HG03432 (cell line): ENCODE data around the gene UNKL.

ENCODE experiments used
- ATAC-seq: cut with Tn5 transposase; IDR thresholded peaks from one replicate; pipeline ENCODE4 v1.9.1; 2021; ENCODE audit warnings: mild to moderate bottlenecking, moderate library complexity; ENCODE audit not compliant: unreplicated experiment

Gene UNKL

GRCh38 chr16:1432388-1433262 lies 18.1 kb upstream of the UNKL start:
- no peak for ATAC-seq

- ATAC-seq, result no peak
Observed at GRCh38 chr16:1431497-1432270, 17.2 kb upstream of the UNKL start.

GRCh38 chr16:1430759-1431496 lies 16.4 kb upstream of the UNKL start, which contains the start of gene PERCC1:
Gene PERCC1 (plus strand): TSS chr16:1431078. CDS start chr16:1432594, 1,516 bp downstream.
- no peak for ATAC-seq

GRCh38 chr16:1430214-1430758 lies 15.8 kb upstream of the UNKL start:
- ATAC-seq, result no peak

GRCh38 chr16:1429631-1430030 lies 15.1 kb upstream of the UNKL start:
- ATAC-seq, result no peak

GRCh38 chr16:1429012-1429411 lies 14.5 kb upstream of the UNKL start:
- ATAC-seq, result no peak

- no peak for ATAC-seq
Observed at GRCh38 chr16:1428511-1428910, 14.0 kb upstream of the UNKL start.

GRCh38 chr16:1427473-1428461 lies 13.3 kb upstream of the UNKL start:
- no peak for ATAC-seq

GRCh38 chr16:1426734-1427471 lies 12.4 kb upstream of the UNKL start:
- no peak for ATAC-seq

- ATAC-seq, result no peak
Observed at GRCh38 chr16:1425616-1426370, 11.3 kb upstream of the UNKL start.

- ATAC-seq, result no peak
Observed at GRCh38 chr16:1424028-1424427, 9.5 kb upstream of the UNKL start.

GRCh38 chr16:1422076-1422475 lies 7.6 kb upstream of the UNKL start:
- ATAC-seq, result no peak

- peak; percentile 16 for ATAC-seq
Observed at GRCh38 chr16:1420111-1420539, 5.6 kb upstream of the UNKL start.

GRCh38 chr16:1416521-1416941 lies 2.0 kb upstream of the UNKL start:
- no peak for ATAC-seq

- peak; percentile 40 for ATAC-seq
Observed at GRCh38 chr16:1413684-1414531, 596 bp downstream of the UNKL start.

- ATAC-seq, result no peak
Observed at GRCh38 chr16:1412847-1413246, 1.7 kb downstream of the UNKL start.

- peak; percentile 83 for ATAC-seq
Observed at GRCh38 chr16:1408171-1408837, 6.2 kb downstream of the UNKL start.
